ENCODE measurements around the gene IQSEC1. TPM values are rescaled to one million over a fixed set of nuclear protein-coding genes. Genes with fewer than 3 reads are reported as not detected.

The IQSEC1 gene
- total and polyA plus RNA-seq, 2 of the 8 experiments (the other 6 are each of a cell fraction or from before 2014, with no cell fraction given), result 6.8 to 28.8 TPM

DNA sequence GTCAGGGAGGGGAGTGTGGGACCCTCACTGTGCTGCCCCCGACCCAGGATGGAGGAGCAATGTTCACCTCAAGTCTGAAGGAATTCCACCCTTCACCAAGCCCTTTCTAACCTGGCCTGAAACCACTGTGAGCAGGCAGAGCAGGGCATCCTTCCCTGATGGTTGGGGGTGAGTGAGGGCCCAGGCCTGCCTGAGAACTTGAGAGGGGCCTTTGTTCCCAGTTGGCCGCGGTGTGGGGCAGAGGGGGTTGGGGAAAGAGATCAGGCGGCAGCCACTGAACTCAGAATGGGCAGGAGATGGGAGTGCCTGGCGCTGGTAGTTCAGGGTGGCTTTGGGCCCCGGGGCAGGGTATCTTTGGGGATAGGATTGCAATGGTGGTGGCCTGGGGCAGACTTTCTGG, 128.4 kb downstream of the IQSEC1 start:
- no peak overlapping the region for H3K4me2 ChIP-seq (ENCODE audit: insufficient read depth in 1 of 2, low read depth in 2 of 2, low read length in 2 of 2)
- no peak overlapping the region for H2BK120ac ChIP-seq (replicated peaks; ENCODE audit: low read depth, low read length)
- 0 out of 2 replicates have a peak overlapping the region, but pooled peaks have one; percentile 48 for H2BK20ac ChIP-seq (ENCODE audit: low read length)
- no peaks in the 10 kb centered on the region for H3K9me3 ChIP-seq (ENCODE audit: insufficient read depth in 2 of 2, low read depth in 1 of 2, low read length in 1 of 2)
- H3K27ac ChIP-seq (ENCODE audit: low read depth, low read length), result 0 out of 2 replicates have a peak overlapping the region, but pooled peaks have one; percentile 2
- H3K79me2 ChIP-seq (ENCODE audit: control insufficient read depth in 1 of 2, insufficient read depth in 2 of 2, low read length in 2 of 2), result peaks cover 0 to 3% of the 10 kb centered on the region in 2 experiments; a peak in 1 of 4 replicates
- H4K20me1 ChIP-seq (replicated peaks in 1 of 2; ENCODE audit: control insufficient read depth in 1 of 2, insufficient read depth in 2 of 2, low read length in 2 of 2), result peaks cover 12 to 16% of the 10 kb centered on the region in 2 experiments
- CTCF ChIA-PET (ENCODE audit: partially characterized antibody), result interaction anchor here (0.7 to 1.7 kb wide), 4 partner anchors 13 to 139 kb away, joined by 3 to 4 read pairs (median 4); no protein-coding TSS in a partner anchor
- no peak overlapping the region for H3K14ac ChIP-seq (ENCODE audit: insufficient read length)
- no peak overlapping the region for H4K5ac ChIP-seq (ENCODE audit: insufficient read length, low read depth, low read length)
- 66% methylated on average over 6 of the region's 6 CpGs; no CpG with 5 or more reads in 1 of the 2 experiments for WGBS, 2 experiments (ENCODE audit: extremely low coverage in 1 of 2, insufficient coverage in 1 of 2, insufficient read length in 1 of 2, insufficient replicate concordance in 2 of 2, low coverage in 1 of 2, low lambda C conversion rate in 2 of 2, missing lambda C conversion rate in 1 of 2)
- H3K79me1 ChIP-seq (ENCODE audit: low read depth, low read length), result peaks cover 16% of the 10 kb centered on the region
- no peak overlapping the region for H4K91ac ChIP-seq (replicated peaks; ENCODE audit: insufficient read length, low read length)
- H2AK5ac ChIP-seq (ENCODE audit: low read depth, low read length), result no peak overlapping the region
- no peak overlapping the region for H3K4me3 ChIP-seq (ENCODE audit: extremely low read depth in 1 of 4, insufficient read depth in 2 of 4, low read depth in 3 of 4, low read length in 4 of 4)
- peak overlapping the region; percentile 52; the same call in 1 of the 2 replicates for H4K8ac ChIP-seq (ENCODE audit: extremely low read depth, insufficient read depth, low read length)
- no peaks in the 10 kb centered on the region for H3K23me2 ChIP-seq (ENCODE audit: low read depth, low read length)
- POLR2A ChIA-PET (ENCODE audit: partially characterized antibody), result interaction anchor here (1.7 kb wide), 1 partner anchor 23 kb away, joined by 4 read pairs; no protein-coding TSS in a partner anchor
- no peak overlapping the region for H2BK12ac ChIP-seq (ENCODE audit: low read depth, low read length)
- no peak overlapping the region for H3K4ac ChIP-seq (replicated peaks; ENCODE audit: insufficient read length, low read depth, low read length)
- no peak overlapping the region for H2AFZ ChIP-seq (ENCODE audit: low read length)
- no peak for DNase-seq (ENCODE audit: low read depth in 1 of 2, low spot score in 2 of 2)
- H3K36me3 ChIP-seq (ENCODE audit: control insufficient read depth in 2 of 4, insufficient read depth in 4 of 4, low read length in 3 of 4), result no peaks in the 10 kb centered on the region; a peak in 1 of 8 replicates
- no peaks in the 10 kb centered on the region for H3K27me3 ChIP-seq (replicated peaks in 1 of 4; ENCODE audit: control insufficient read depth in 3 of 4, extremely low read depth in 1 of 4, insufficient read depth in 3 of 4, low read length in 3 of 4)
- H3K23ac ChIP-seq (ENCODE audit: insufficient read length), result no peak overlapping the region
- no peak overlapping the region; the same call in 1 of the 2 replicates for H3K18ac ChIP-seq (ENCODE audit: extremely low read depth, low read length)
- no peak overlapping the region for H3K9ac ChIP-seq (replicated peaks in 1 of 4; ENCODE audit: extremely low read depth in 1 of 4, low read depth in 3 of 4, low read length in 3 of 4)
- FAIRE-seq, result no peak
- H3K4me1 ChIP-seq (replicated peaks in 1 of 4; ENCODE audit: control insufficient read depth in 3 of 4, insufficient read depth in 4 of 4, low read length in 3 of 4), result peaks cover 0 to 9% (median 6%) of the 10 kb centered on the region in 4 experiments; a peak in 6 of 7 replicates
- peak overlapping the region; percentile 2; the same call in 1 of the 2 replicates for H2BK5ac ChIP-seq (ENCODE audit: low read depth, low read length)
- no peak overlapping the region for H3K56ac ChIP-seq (replicated peaks; ENCODE audit: insufficient read length, low read depth, low read length)
- no peak overlapping the region for H2BK15ac ChIP-seq (ENCODE audit: low read length)
- TF ChIP-seq NANOG (IDR thresholded peaks at IDR 0.05; ENCODE audit: insufficient read depth, low read depth, low read length, poor library complexity, severe bottlenecking) (no peak), RAD21 (IDR thresholded peaks at IDR 0.05 in 1 of 2, conservative IDR thresholded peaks at IDR 0.05 in 1 of 2; ENCODE audit: low read depth in 2 of 2, low read length in 2 of 2) (no peak), NRF1 (IDR thresholded peaks at IDR 0.05; ENCODE audit: low read depth, low read length) (no peak), CREB1 (IDR thresholded peaks at IDR 0.05) (no peak), HDAC6 (IDR thresholded peaks at IDR 0.05; ENCODE audit: low read depth, low read length) (no peak), PHF8 (conservative IDR thresholded peaks at IDR 0.05; ENCODE audit: low read depth, low read length) (no peak), RFX5 (IDR thresholded peaks at IDR 0.05; ENCODE audit: borderline replicate concordance, low read depth, low read length) (no peak), SUZ12 (IDR thresholded peaks at IDR 0.05; ENCODE audit: low read length) (no peak)
- TF ChIP-seq, protein P1, sequence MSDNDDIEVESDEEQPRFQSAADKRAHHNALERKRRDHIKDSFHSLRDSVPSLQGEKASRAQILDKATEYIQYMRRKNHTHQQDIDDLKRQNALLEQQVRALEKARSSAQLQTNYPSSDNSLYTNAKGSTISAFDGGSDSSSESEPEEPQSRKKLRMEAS (IDR thresholded peaks at IDR 0.05), result no peak
- TF ChIP-seq, protein P2, sequence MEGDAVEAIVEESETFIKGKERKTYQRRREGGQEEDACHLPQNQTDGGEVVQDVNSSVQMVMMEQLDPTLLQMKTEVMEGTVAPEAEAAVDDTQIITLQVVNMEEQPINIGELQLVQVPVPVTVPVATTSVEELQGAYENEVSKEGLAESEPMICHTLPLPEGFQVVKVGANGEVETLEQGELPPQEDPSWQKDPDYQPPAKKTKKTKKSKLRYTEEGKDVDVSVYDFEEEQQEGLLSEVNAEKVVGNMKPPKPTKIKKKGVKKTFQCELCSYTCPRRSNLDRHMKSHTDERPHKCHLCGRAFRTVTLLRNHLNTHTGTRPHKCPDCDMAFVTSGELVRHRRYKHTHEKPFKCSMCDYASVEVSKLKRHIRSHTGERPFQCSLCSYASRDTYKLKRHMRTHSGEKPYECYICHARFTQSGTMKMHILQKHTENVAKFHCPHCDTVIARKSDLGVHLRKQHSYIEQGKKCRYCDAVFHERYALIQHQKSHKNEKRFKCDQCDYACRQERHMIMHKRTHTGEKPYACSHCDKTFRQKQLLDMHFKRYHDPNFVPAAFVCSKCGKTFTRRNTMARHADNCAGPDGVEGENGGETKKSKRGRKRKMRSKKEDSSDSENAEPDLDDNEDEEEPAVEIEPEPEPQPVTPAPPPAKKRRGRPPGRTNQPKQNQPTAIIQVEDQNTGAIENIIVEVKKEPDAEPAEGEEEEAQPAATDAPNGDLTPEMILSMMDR (IDR thresholded peaks at IDR 0.05; ENCODE audit: control extremely low read depth in 1 of 3, insufficient read depth in 1 of 3, low read depth in 1 of 3, low read length in 3 of 3), result no peak
